ENCODE data around the gene RAP1GAP.
"Not testable (repeated sequence)": the region's sequence is repeated elsewhere in the genome, so short reads cannot be mapped to it uniquely, and the experiment has no call there.

The RAP1GAP gene

GRCh38 chr1:21567241-21568005, 101.7 kb downstream of the RAP1GAP start:
- DNase-seq = no peak

- DNase-seq = not testable (repeated sequence)
Measured at GRCh38 chr1:21566361-21566760, 102.8 kb downstream of the RAP1GAP start.

GRCh38 chr1:21565285-21565684, 103.9 kb downstream of the RAP1GAP start:
- DNase-seq = no peak

GRCh38 chr1:21564521-21565095, 104.5 kb downstream of the RAP1GAP start:
- no peak for DNase-seq

- no peak for DNase-seq
Measured at GRCh38 chr1:21563971-21564370, 105.2 kb downstream of the RAP1GAP start.

GRCh38 chr1:21562896-21563295, 106.3 kb downstream of the RAP1GAP start:
- no peak for DNase-seq

- no peak for DNase-seq
Measured at GRCh38 chr1:21560916-21561638, 108.1 kb downstream of the RAP1GAP start.

- no peak for DNase-seq
Measured at GRCh38 chr1:21559788-21560567, 109.2 kb downstream of the RAP1GAP start.

GRCh38 chr1:21553116-21553926, 115.8 kb downstream of the RAP1GAP start:
- DNase-seq = no peak

- DNase-seq = no peak
Measured at GRCh38 chr1:21552715-21553114, 116.4 kb downstream of the RAP1GAP start.

GRCh38 chr1:21550866-21551475, 118.2 kb downstream of the RAP1GAP start:
- DNase-seq = no peak

GRCh38 chr1:21550097-21550496, 119.1 kb downstream of the RAP1GAP start:
- DNase-seq = no peak

- no peak for DNase-seq
Measured at GRCh38 chr1:21547876-21548275, 121.3 kb downstream of the RAP1GAP start.

Measured in islet precursor cell (in vitro differentiated cells).